LNCAP (cell line): ENCODE results near the gene TMEM130.
A peak's percentile ranks its signal among the peaks of the same experiment; 100 is the strongest.

Experiments used
- TF ChIP-seq, protein P1 (sequence below): fragments of 450-650 bp; IDR thresholded peaks from 2 replicates; pipeline ENCODE4 v1.5.1; 2017; ENCODE audit warnings: mild to moderate bottlenecking

Gene TMEM130

GRCh38 chr7:98860071-98860470, 9.7 kb downstream of the TMEM130 start:
- TF ChIP-seq, protein P1, sequence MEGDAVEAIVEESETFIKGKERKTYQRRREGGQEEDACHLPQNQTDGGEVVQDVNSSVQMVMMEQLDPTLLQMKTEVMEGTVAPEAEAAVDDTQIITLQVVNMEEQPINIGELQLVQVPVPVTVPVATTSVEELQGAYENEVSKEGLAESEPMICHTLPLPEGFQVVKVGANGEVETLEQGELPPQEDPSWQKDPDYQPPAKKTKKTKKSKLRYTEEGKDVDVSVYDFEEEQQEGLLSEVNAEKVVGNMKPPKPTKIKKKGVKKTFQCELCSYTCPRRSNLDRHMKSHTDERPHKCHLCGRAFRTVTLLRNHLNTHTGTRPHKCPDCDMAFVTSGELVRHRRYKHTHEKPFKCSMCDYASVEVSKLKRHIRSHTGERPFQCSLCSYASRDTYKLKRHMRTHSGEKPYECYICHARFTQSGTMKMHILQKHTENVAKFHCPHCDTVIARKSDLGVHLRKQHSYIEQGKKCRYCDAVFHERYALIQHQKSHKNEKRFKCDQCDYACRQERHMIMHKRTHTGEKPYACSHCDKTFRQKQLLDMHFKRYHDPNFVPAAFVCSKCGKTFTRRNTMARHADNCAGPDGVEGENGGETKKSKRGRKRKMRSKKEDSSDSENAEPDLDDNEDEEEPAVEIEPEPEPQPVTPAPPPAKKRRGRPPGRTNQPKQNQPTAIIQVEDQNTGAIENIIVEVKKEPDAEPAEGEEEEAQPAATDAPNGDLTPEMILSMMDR = no peak

DNA sequence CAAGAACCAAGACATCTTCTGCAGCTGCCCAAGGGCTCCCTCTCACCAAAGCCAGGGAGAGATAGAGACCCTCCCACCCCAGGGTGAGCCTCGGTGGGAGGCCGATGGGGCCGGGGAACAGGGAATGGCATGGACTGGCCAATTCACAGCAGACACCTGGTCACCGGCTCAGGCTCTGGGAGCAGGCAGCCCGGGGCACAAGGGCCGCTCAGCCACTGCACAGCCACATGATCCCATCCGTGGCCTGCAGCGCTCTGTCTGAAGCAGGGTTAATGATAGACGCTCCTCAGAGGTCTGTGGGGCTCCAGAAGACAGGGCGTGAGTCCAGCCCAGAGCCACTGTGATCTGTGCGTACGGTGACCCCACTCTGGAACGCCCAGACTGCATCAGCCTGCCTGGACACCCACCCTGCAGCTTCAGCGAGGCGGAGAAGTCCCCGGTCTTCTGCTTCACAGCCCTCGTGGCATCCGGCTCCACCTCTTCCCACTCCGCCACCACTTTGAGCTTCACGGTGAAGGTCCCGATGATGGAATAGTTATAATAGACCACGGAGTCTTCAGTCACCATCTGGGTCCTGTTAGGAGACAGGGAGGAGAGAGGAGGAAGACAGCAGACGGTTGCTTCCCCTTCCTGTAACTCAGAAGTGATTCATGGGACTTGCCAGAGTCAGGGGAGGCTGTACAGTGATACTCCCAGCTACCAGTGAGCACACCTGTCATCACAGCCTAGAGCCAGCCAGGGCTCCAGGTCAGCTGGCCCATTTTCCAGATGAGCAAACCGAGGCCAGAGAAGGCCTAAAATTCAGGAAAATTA, 14.0 kb downstream of the TMEM130 start:
- TF ChIP-seq, protein P1 = no peak

- TF ChIP-seq, protein P1 = no peak
Observed at GRCh38 chr7:98852826-98853225, 17.0 kb downstream of the TMEM130 start.

GRCh38 chr7:98848918-98849317, 20.9 kb downstream of the TMEM130 start:
- TF ChIP-seq, protein P1 = no peak

GRCh38 chr7:98841179-98841997, 28.4 kb downstream of the TMEM130 start:
- TF ChIP-seq, protein P1 = peak; percentile 98

- TF ChIP-seq, protein P1 = no peak
Observed at GRCh38 chr7:98840722-98841121, 29.1 kb downstream of the TMEM130 start.

DNA sequence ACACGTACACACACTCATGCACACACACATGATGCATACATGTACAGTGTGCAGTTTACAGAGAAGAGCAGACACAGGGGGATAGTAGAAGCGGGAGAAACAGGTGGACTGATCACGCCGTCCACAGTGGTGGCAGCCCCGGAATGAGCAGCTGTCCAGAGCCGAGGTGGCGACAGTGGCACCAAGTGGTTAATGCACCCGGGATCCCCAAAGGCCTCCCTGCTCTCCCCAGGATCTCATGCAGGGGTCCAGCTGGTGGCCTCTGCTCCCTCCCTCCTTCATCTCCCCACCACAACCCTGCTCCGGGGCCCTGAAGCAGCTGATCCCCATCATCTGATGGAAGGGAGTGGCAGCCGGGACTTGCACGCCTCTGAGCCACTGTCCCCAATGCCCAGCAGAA, 29.7 kb downstream of the TMEM130 start:
- TF ChIP-seq, protein P1 = no peak
